SK-N-MC (cell line): Measurements from ENCODE around the gene CCDC88C.

ENCODE experiments used
- EZH2 ChIP-seq: fragments of 200-600 bp; sonication (generic); IDR thresholded peaks from one replicate; pipeline ENCODE4 v1.6.1; 2017; ENCODE audit warnings: antibody characterized with exemption
- POLR2AphosphoS5 ChIP-seq: IDR thresholded peaks from 2 replicates; pipeline ENCODE4 v1.6.1; 2012; ENCODE audit warnings: mild to moderate bottlenecking, low read depth, low read length, borderline replicate concordance

DNA sequence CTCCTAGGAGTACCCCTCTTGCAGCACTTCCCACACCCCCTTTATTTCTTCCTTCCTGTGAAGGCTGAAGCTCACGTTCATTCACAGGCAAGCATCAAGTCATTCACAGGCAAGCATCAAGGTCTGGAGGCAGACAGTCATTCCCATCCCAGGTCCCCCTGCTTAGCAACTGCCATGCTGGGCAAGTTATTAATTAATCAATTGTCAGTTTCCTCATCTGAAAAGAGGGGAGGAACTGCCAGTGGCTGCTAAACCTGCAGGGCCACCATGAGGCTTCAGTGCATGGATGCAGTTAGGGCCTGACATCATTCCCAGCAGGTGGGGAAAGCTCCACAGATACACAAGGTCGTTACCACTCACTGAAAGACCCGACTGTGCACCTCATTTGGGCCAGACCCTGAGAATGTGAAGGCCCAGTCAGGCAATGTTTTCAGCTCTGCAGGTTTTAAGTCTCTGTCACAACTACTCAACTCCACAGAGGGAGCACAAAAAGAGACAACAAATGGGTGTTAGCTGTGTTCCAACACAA, 88.1 kb downstream of the CCDC88C start:
- TF ChIP-seq POLR2AphosphoS5 (no peak), EZH2 (no peak)
